AG09309 (cell line): Measurements from ENCODE around the gene BBS4.

Experiments
- DNase-seq: peaks from one replicate; pipeline ENCODE4 v3.0.0-alpha.2; 2010; ENCODE audit warnings: low read depth
- H3K4me3 ChIP-seq: 2 replicates; pipeline ENCODE4 v1.5.1; 2011; ENCODE audit warnings: mild to moderate bottlenecking, low read depth, low read length, moderate library complexity; ENCODE audit not compliant: control insufficient read depth
- CTCF ChIP-seq: IDR thresholded peaks from 2 replicates; pipeline ENCODE4 v1.5.1; 2011; ENCODE audit warnings: mild to moderate bottlenecking, low read depth, low read length, inconsistent platforms; ENCODE audit not compliant: insufficient read depth, control insufficient read depth; ENCODE audit errors: missing control alignments

Gene BBS4

GRCh38 chr15:72751751-72752455 lies 65.9 kb downstream of the BBS4 start:
- DNase-seq: no peak
- no peak for TF ChIP-seq CTCF

GRCh38 chr15:72754096-72754495 lies 68.1 kb downstream of the BBS4 start:
- H3K4me3 ChIP-seq: no peak overlapping the region
- TF ChIP-seq CTCF: no peak
- DNase-seq: no peak

More at GRCh38 chr15:72751751-72752455, 65.9 kb downstream of the BBS4 start:
- no peak overlapping the region for H3K4me3 ChIP-seq

- peak; percentile 88 for DNase-seq
- no peak overlapping the region for H3K4me3 ChIP-seq
- TF ChIP-seq CTCF: no peak
Measured at GRCh38 chr15:72758182-72758581, 72.2 kb downstream of the BBS4 start.

GRCh38 chr15:72760590-72761260 lies 74.7 kb downstream of the BBS4 start:
- H3K4me3 ChIP-seq: no peak overlapping the region
- TF ChIP-seq CTCF: no peak
- DNase-seq: no peak

GRCh38 chr15:72764656-72765055 lies 78.6 kb downstream of the BBS4 start:
- no peak for DNase-seq

GRCh38 chr15:72766025-72766424 lies 80.0 kb downstream of the BBS4 start:
- no peak for TF ChIP-seq CTCF
- DNase-seq: no peak
- H3K4me3 ChIP-seq: no peak overlapping the region

More at GRCh38 chr15:72764656-72765055, 78.6 kb downstream of the BBS4 start:
- no peak for TF ChIP-seq CTCF
- H3K4me3 ChIP-seq: no peak overlapping the region
